Peyer's patch (tissue), 4 donors: ENCODE results near the gene PRDX3.

Experiments
- CTCF ChIP-seq, 6 experiments: fragments of 450-650 bp in 4 of 6; fragments of 200-600 bp in 2 of 6; sonication (generic) in 1 of 6; IDR thresholded peaks; one replicate each; pipeline ENCODE4 v1.5.1; 2017 to 2019; ENCODE audit warnings: antibody characterized with exemption in 6 of 6, mild to moderate bottlenecking in 3 of 6, moderate library complexity in 1 of 6
- POLR2A ChIP-seq, 2 donors: fragments of 450-650 bp; IDR thresholded peaks; one replicate each; pipeline ENCODE4 v1.5.1; 2017; ENCODE audit warnings: antibody characterized with exemption in 2 of 2, mild to moderate bottlenecking in 2 of 2, moderate library complexity in 2 of 2

- TF ChIP-seq CTCF (IDR thresholded peaks at IDR 0.05) (peak; percentile 9 to 65 (median 51)), POLR2A (IDR thresholded peaks at IDR 0.05) (no peak)
Observed at GRCh38 chr10:119139464-119140067, 39.0 kb downstream of the PRDX3 start.
